DOHH2 (cell line): ENCODE results near the gene SERPINF2.

Experiments used
- CTCF ChIP-seq: fragments of 200-600 bp; sonication (generic); IDR thresholded peaks from one replicate; pipeline ENCODE4 v1.5.1; 2014; ENCODE audit warnings: antibody characterized with exemption, mild to moderate bottlenecking, low read depth, low read length; ENCODE audit not compliant: poor library complexity, severe bottlenecking
- EZH2phosphoT487 ChIP-seq: fragments of 200-600 bp; sonication (generic); IDR thresholded peaks from 2 replicates; pipeline ENCODE4 v1.6.1; 2017; ENCODE audit warnings: borderline replicate concordance, mild to moderate bottlenecking, antibody characterized with exemption, low read length, moderate library complexity, mixed read lengths

- TF ChIP-seq CTCF (no peak), EZH2phosphoT487 (no peak)
Measured at GRCh38 chr17:1743088-1743439, 393 bp downstream of the SERPINF2 start.
